CD4-positive, alpha-beta T cell treated with Interleukin-4 for 4 hours (primary cell): Measurements from ENCODE around the gene GLIS1.
"Not testable (repeated sequence)": the region's sequence is repeated elsewhere in the genome, so short reads cannot be mapped to it uniquely, and the experiment has no call there.

Experiments used
- DNase-seq: peaks from one replicate; pipeline ENCODE4 v3.0.0-alpha.2; 2020

GLIS1 gene

GRCh38 chr1:53739109-53739681, at the start of gene GLIS1:
GLIS1 (minus strand) TSS chr1:53739164; CDS start chr1:53738064, 1,100 bp downstream.
- peak; percentile 13 for DNase-seq

- DNase-seq: no peak
Measured at GRCh38 chr1:53787655-53788054, 48.7 kb upstream of the GLIS1 start.

- no peak for DNase-seq
Measured at GRCh38 chr1:53783056-53783455, 44.1 kb upstream of the GLIS1 start.

GRCh38 chr1:53781654-53782053, 42.7 kb upstream of the GLIS1 start:
- DNase-seq: no peak

GRCh38 chr1:53777272-53777671, 38.3 kb upstream of the GLIS1 start:
- DNase-seq: no peak

- DNase-seq: no peak
Measured at GRCh38 chr1:53771648-53772047, 32.7 kb upstream of the GLIS1 start.

- no peak for DNase-seq
Measured at GRCh38 chr1:53769780-53770179, 30.8 kb upstream of the GLIS1 start.

- DNase-seq: no peak
Measured at GRCh38 chr1:53769184-53769583, 30.2 kb upstream of the GLIS1 start.

- peak; percentile 23 for DNase-seq
Measured at GRCh38 chr1:53766831-53767405, 28.0 kb upstream of the GLIS1 start.

GRCh38 chr1:53766194-53766742, 27.3 kb upstream of the GLIS1 start:
- DNase-seq: no peak

- peak; percentile 46 for DNase-seq
Measured at GRCh38 chr1:53765657-53766056, 26.7 kb upstream of the GLIS1 start.

- DNase-seq: no peak
Measured at GRCh38 chr1:53763911-53764310, 24.9 kb upstream of the GLIS1 start.

GRCh38 chr1:53763461-53763860, 24.5 kb upstream of the GLIS1 start:
- DNase-seq: no peak

GRCh38 chr1:53760497-53760896, 21.5 kb upstream of the GLIS1 start:
- not testable (repeated sequence) for DNase-seq

GRCh38 chr1:53755874-53756273, 16.9 kb upstream of the GLIS1 start:
- no peak for DNase-seq

GRCh38 chr1:53754484-53755312, 15.7 kb upstream of the GLIS1 start:
- DNase-seq: peak; percentile 31

GRCh38 chr1:53752281-53752680, 13.3 kb upstream of the GLIS1 start:
- DNase-seq: no peak

- no peak for DNase-seq
Measured at GRCh38 chr1:53747841-53748240, 8.9 kb upstream of the GLIS1 start.

GRCh38 chr1:53740621-53741105, 1.7 kb upstream of the GLIS1 start:
- DNase-seq: no peak

GRCh38 chr1:53738205-53739108, 507 bp downstream of the GLIS1 start:
- no peak for DNase-seq

GRCh38 chr1:53737648-53738204, 1.2 kb downstream of the GLIS1 start:
- no peak for DNase-seq

GRCh38 chr1:53736290-53736689, 2.7 kb downstream of the GLIS1 start:
- DNase-seq: no peak
